ENCODE results near the gene NAALADL1. TPM values are rescaled to one million over a fixed set of nuclear protein-coding genes. Genes with fewer than 3 reads are reported as not detected.

The NAALADL1 gene
- total RNA-seq, 2 experiments from 2014 or later, result 2.7 to 3.9 TPM

DNA sequence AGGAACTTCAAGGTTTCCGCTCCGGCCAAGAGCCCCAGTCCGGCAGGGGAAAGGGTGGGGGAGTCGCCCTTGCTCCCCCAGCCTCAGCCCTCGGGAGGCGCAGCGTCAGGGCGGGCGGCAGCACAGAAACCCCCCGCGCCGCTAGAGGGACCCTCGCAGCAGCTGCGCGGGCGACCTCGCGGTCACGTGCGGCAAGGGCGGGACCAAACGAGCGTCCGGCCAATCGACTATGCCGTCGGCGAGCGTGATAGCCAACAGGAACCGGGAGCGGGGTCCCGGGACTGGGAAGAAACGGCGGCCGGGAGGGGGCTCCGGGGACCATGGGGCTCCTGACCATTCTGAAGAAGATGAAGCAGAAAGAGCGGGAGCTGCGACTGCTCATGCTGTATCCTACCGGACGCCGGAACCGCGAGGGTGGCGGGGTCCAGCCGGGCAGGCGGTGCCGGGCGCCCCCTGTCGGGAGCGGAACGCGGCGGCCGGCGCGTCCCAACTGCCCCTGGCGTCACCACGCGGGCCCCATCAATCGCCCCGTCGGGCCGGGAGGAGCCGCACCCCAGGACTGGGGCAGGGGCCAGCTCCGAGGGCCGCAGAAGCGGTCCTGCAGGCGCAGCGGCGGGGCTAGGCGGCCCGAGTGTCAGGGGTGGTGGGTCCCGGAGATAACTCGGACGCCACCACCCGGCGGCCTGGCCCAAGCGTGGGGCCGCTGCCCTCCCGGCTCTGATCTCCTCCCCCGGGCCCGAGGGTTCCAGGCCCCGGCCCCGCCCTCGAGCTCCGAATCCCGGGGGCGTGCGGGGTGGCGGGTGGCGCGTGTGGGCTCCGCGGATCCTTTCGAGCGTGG is 44.2 kb downstream of the NAALADL1 start, which contains the start of gene ARL2:
Gene ARL2 (plus strand): TSS at position 273 of the 838 bp plus-strand sequence. CDS start 48 bp downstream, at position 321.
- intact Hi-C loops (cut with micrococcal nuclease; ENCODE audit: unreplicated experiment), result loop anchor here (1.0 to 10.0 kb wide), 11 partner anchors 13 to 251 kb away; partner anchors contain the start of genes ATG2A, CAPN1, CDCA5 and POLA2
- no TSS peak for BruUV-seq (replicated peaks)
- TF ChIP-seq EZH2phosphoT487 (IDR thresholded peaks at IDR 0.05; ENCODE audit: borderline replicate concordance, low read depth, low read length), result no peak
- TF ChIP-seq, protein P1, sequence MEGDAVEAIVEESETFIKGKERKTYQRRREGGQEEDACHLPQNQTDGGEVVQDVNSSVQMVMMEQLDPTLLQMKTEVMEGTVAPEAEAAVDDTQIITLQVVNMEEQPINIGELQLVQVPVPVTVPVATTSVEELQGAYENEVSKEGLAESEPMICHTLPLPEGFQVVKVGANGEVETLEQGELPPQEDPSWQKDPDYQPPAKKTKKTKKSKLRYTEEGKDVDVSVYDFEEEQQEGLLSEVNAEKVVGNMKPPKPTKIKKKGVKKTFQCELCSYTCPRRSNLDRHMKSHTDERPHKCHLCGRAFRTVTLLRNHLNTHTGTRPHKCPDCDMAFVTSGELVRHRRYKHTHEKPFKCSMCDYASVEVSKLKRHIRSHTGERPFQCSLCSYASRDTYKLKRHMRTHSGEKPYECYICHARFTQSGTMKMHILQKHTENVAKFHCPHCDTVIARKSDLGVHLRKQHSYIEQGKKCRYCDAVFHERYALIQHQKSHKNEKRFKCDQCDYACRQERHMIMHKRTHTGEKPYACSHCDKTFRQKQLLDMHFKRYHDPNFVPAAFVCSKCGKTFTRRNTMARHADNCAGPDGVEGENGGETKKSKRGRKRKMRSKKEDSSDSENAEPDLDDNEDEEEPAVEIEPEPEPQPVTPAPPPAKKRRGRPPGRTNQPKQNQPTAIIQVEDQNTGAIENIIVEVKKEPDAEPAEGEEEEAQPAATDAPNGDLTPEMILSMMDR (conservative IDR thresholded peaks at IDR 0.05; ENCODE audit: low read length), result peak; percentile 74
- no peaks in the 10 kb centered on the region for H3K9me3 ChIP-seq (ENCODE audit: low read length)
- H3K4me1 ChIP-seq (ENCODE audit: insufficient read depth, low read length, poor library complexity, severe bottlenecking), result peaks cover 26% of the 10 kb centered on the region
- H3K79me2 ChIP-seq (ENCODE audit: insufficient read depth, low read depth, low read length), result peaks cover 26% of the 10 kb centered on the region
- peaks cover 25% of the 10 kb centered on the region for H3K36me3 ChIP-seq (ENCODE audit: insufficient read depth, low read length)
- peak; percentile 98 for DNase-seq (ENCODE audit: low spot score)
- ChIA-PET CTCF (ENCODE audit: unreplicated experiment) (interaction anchor here (0.6 kb wide), 2 partner anchors 204 to 302 kb away, joined by 3 read pairs; no protein-coding TSS in a partner anchor), POLR2A (interaction anchor here (0.6 to 1.5 kb wide), 4 partner anchors 62 to 134 kb away, joined by 4 to 5 read pairs (median 4); no protein-coding TSS in a partner anchor)
- no peaks in the 10 kb centered on the region for H3K9me2 ChIP-seq (ENCODE audit: insufficient read depth, low read length)
- no peaks in the 10 kb centered on the region for H4K20me1 ChIP-seq (ENCODE audit: insufficient read depth, low read length)
- peak within 1 kb of the TSS; percentile 92 for H3K27ac ChIP-seq (ENCODE audit: low read depth, low read length, poor library complexity, severe bottlenecking)
- H2AFZ ChIP-seq (ENCODE audit: low read length), result peak within 1 kb of the TSS; percentile 85; the same call in 1 of the 2 replicates
- peak within 1 kb of the TSS; percentile 73 for H3K4me2 ChIP-seq (ENCODE audit: low read length)
- peak within 1 kb of the TSS; percentile 83 for H3K4me3 ChIP-seq (ENCODE audit: low read depth, low read length, poor library complexity, severe bottlenecking)

GRCh38 chr11:65013130-65013887 is 45.0 kb downstream of the NAALADL1 start:
- Histone ChIP-seq H3K4me3 (ENCODE audit: low read depth, low read length, poor library complexity, severe bottlenecking) (peak overlapping the region; percentile 83), H2AFZ (ENCODE audit: low read length) (peak overlapping the region; percentile 85; the same call in 1 of the 2 replicates)

More at GRCh38 chr11:65013130-65013887, 45.0 kb downstream of the NAALADL1 start:
- TSS peak; percentile 86 for BruUV-seq (replicated peaks)
- Histone ChIP-seq H3K4me1 (ENCODE audit: insufficient read depth, low read length, poor library complexity, severe bottlenecking) (peaks cover 26% of the 10 kb centered on the region), H3K79me2 (ENCODE audit: insufficient read depth, low read depth, low read length) (peaks cover 26% of the 10 kb centered on the region), H3K9me2 (ENCODE audit: insufficient read depth, low read length) (no peaks in the 10 kb centered on the region), H4K20me1 (ENCODE audit: insufficient read depth, low read length) (no peaks in the 10 kb centered on the region), H3K4me2 (ENCODE audit: low read length) (peak overlapping the region; percentile 73), H3K27ac (ENCODE audit: low read depth, low read length, poor library complexity, severe bottlenecking) (peak overlapping the region; percentile 92), H3K36me3 (ENCODE audit: insufficient read depth, low read length) (peaks cover 18% of the 10 kb centered on the region), H3K9me3 (ENCODE audit: low read length) (no peaks in the 10 kb centered on the region)
- intact Hi-C loops (cut with micrococcal nuclease; ENCODE audit: unreplicated experiment), result loop anchor here (1.0 to 10.0 kb wide), 7 partner anchors 39 to 251 kb away; partner anchors contain the start of genes CAPN1, CDCA5, POLA2 and PPP2R5B
- ChIA-PET CTCF (ENCODE audit: unreplicated experiment) (interaction anchor here (0.6 to 1.2 kb wide), 6 partner anchors 10 to 165 kb away, joined by 3 to 4 read pairs (median 4); partner anchors contain the start of gene CDCA5), POLR2A (interaction anchor here (0.5 to 1.5 kb wide), 7 partner anchors 10 to 122 kb away, joined by 3 to 13 read pairs (median 4); partner anchors contain the start of gene PPP2R5B)
- DNase-seq (ENCODE audit: low spot score), result peak; percentile 93
- TF ChIP-seq, protein P1 (conservative IDR thresholded peaks at IDR 0.05; ENCODE audit: low read length), result peak; percentile 79
- TF ChIP-seq EZH2phosphoT487 (IDR thresholded peaks at IDR 0.05; ENCODE audit: borderline replicate concordance, low read depth, low read length), result no peak
